Muscle of leg (tissue), 11 donors: ENCODE measurements around the gene ADGRG1. TPM values are rescaled to one million over a fixed set of nuclear protein-coding genes. Genes with fewer than 3 reads are reported as not detected.

Source experiments
- DNase-seq: peaks from one replicate; pipeline ENCODE4 v3.0.0; 2013
- H3K27ac ChIP-seq: one replicate; pipeline ENCODE4 v1.5.1; 2013; ENCODE audit warnings: mild to moderate bottlenecking, low read length, control low read depth
- H3K27me3 ChIP-seq: one replicate; pipeline ENCODE4 v1.6.1; 2013; ENCODE audit warnings: low read length; ENCODE audit not compliant: control insufficient read depth, insufficient read depth
- H3K36me3 ChIP-seq: one replicate; pipeline ENCODE4 v1.6.1; 2013; ENCODE audit warnings: low read length; ENCODE audit not compliant: control insufficient read depth, insufficient read depth
- H3K4me1 ChIP-seq: one replicate; pipeline ENCODE4 v1.6.1; 2013; ENCODE audit warnings: low read length; ENCODE audit not compliant: control insufficient read depth, insufficient read depth
- H3K4me3 ChIP-seq: one replicate; pipeline ENCODE4 v1.5.1; 2013; ENCODE audit warnings: low read length, control low read depth
- H3K9me3 ChIP-seq: replicated peaks from 2 replicates; pipeline ENCODE4 v1.6.1; 2013; ENCODE audit warnings: low read depth, low read length; ENCODE audit not compliant: control insufficient read depth
- WGBS: methylation state at CpG from one replicate; pipeline ENCODE4 v1.1.5; 2013; ENCODE audit warnings: missing lambda C conversion rate; ENCODE audit not compliant: insufficient coverage; 5-methylcytosine and 5-hydroxymethylcytosine counted together
- polyA plus RNA-seq, 8 donors: library from polyadenylated mRNA; unstranded; fragments of 120-200 nt; gene quantifications; one replicate each; pipeline versions ENCODE4 v1.2.1 to v1.2.3, GENCODE V29; 2013; ENCODE audit warnings: inconsistent platforms in 1 of 8, low replicate concordance in 1 of 8; ENCODE audit not compliant: insufficient read length in 8 of 8, insufficient read depth in 1 of 8
- total RNA-seq: library from RNA; stranded (reverse); fragments of 120-200 nt; gene quantifications from one replicate; pipeline ENCODE4 v1.2.4, GENCODE V29; 2013

Gene ADGRG1
- total and polyA plus RNA-seq, 9 donors = 1.9 to 13.0 (median 5.5) TPM

- no peak overlapping the region for H3K4me3 ChIP-seq
- no peaks in the 10 kb centered on the region for H3K36me3 ChIP-seq
- DNase-seq = no peak
- 88% methylated on average over 13 of the region's 18 CpGs for WGBS
- H3K27ac ChIP-seq = no peak overlapping the region
- no peaks in the 10 kb centered on the region for H3K9me3 ChIP-seq
- no peaks in the 10 kb centered on the region for H3K4me1 ChIP-seq
- no peaks in the 10 kb centered on the region for H3K27me3 ChIP-seq
These were observed 55.5 kb downstream of the ADGRG1 start for GRCh38 chr16:57683636-57684545.

DNA sequence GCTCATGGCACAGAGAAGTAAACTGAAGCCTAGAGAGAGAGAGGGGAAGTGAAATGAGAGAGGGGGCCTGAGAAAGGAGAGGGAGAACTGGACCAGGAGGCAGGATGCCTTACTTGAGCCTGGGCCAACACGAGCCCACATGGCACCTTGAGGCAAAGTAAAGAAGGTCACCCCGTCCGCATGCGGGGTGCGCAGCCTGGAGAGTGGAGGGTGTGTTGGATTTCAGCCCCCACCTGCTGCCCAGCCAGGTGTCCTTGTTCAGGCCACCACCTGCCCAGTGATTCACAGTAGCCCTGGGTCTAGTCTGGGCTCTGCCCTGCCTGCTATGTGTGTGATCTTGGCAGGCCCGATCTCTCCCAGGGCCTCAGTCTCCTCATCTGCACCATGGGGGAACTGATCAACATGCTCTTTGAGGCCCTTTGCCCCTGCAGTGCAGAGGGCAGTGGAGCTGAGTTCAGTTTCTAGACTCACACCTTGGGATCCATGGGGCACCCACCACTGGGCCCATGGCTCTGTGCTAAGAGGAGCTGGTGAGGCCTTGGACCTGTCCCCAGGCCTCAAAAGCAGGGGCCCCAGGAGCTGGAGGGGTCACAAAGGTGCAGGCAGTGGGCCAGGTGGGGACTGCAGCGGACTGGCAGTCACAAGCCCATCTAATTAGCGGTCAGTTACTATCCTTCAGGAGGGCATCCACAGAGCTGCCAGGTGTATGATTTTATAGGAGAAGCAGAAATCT, 56.4 kb downstream of the ADGRG1 start:
- 97% methylated on average over 7 of the region's 8 CpGs for WGBS
- H3K4me3 ChIP-seq = no peak overlapping the region
- H3K9me3 ChIP-seq = no peaks in the 10 kb centered on the region
- peaks cover 4% of the 10 kb centered on the region for H3K4me1 ChIP-seq
- no peak for DNase-seq
- H3K27ac ChIP-seq = no peak overlapping the region
- no peaks in the 10 kb centered on the region for H3K27me3 ChIP-seq
- H3K36me3 ChIP-seq = no peaks in the 10 kb centered on the region

DNA sequence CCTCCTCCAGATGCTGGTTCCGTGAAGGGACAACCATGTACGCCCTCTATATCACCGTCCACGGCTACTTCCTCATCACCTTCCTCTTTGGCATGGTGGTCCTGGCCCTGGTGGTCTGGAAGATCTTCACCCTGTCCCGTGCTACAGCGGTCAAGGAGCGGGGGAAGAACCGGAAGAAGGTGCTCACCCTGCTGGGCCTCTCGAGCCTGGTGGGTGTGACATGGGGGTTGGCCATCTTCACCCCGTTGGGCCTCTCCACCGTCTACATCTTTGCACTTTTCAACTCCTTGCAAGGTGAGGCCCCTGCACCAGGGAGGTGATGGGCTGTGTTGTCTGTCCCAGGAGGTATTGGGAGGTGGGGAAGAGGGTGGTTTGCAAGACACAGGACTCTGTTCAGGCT, 57.2 kb downstream of the ADGRG1 start:
- H3K4me3 ChIP-seq = no peak overlapping the region
- H3K9me3 ChIP-seq = no peaks in the 10 kb centered on the region
- no peaks in the 10 kb centered on the region for H3K27me3 ChIP-seq
- 100% methylated on average over 1 of the region's 11 CpGs for WGBS
- H3K27ac ChIP-seq = no peak overlapping the region
- peaks cover 5% of the 10 kb centered on the region for H3K4me1 ChIP-seq
- no peak for DNase-seq
- no peaks in the 10 kb centered on the region for H3K36me3 ChIP-seq

DNA sequence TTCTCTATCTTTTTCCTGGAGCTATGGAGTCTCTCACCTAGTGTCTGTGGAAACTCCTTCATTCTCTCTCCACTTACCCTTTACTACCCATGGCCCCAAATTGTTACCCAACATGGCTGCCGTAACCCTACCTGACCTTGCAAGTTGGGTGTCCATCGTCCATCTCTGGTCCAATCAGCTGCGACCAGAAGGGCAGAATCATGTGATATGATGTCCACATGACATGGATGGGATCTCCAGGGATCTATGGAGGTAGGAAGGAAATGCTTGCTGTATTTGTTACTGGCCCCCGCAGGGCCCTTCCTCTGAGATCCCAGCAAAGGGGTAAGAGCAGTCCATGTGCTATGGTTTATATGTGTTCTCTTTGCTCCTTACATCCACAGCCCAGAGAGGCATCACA, 58.1 kb downstream of the ADGRG1 start:
- no peak overlapping the region for H3K27ac ChIP-seq
- no CpG with 5 or more reads among the region's 4 CpGs for WGBS
- no peaks in the 10 kb centered on the region for H3K36me3 ChIP-seq
- peaks cover 5% of the 10 kb centered on the region for H3K4me1 ChIP-seq
- H3K27me3 ChIP-seq = peaks cover 4% of the 10 kb centered on the region
- no peak for DNase-seq
- no peak overlapping the region for H3K4me3 ChIP-seq
- H3K9me3 ChIP-seq = no peaks in the 10 kb centered on the region

DNA sequence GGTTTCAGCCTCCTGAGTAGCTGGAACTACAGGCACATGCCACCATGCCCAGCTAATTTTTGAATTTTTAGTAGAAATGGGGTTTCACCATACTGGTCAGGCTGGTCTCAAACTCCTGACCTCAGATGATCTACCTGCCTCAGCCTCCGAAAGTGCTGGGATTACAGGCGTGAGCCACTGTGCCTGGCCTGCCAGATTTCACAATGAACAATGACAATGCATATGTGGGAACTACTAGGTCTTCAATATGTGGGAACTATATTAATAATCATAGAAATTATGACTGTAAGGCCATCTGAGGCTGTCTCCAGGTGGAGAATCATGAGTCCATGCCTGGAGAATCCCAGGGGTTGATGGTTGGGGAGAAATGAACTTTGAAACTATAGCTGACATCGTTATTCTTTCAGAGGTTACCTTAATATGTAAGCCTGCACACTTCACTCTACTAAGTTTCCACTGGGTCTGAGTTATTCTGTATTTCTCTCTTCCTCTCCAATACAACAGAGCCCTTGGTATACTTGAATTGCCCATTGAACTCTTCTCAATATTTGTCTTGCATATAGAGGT, 59.0 kb downstream of the ADGRG1 start:
- Histone ChIP-seq H3K4me3 (no peak overlapping the region), H3K27ac (no peak overlapping the region), H3K27me3 (peaks cover 4% of the 10 kb centered on the region), H3K4me1 (peaks cover 5% of the 10 kb centered on the region), H3K36me3 (no peaks in the 10 kb centered on the region), H3K9me3 (no peaks in the 10 kb centered on the region)
- WGBS = no CpG with 5 or more reads among the region's 3 CpGs
- DNase-seq = no peak

DNA sequence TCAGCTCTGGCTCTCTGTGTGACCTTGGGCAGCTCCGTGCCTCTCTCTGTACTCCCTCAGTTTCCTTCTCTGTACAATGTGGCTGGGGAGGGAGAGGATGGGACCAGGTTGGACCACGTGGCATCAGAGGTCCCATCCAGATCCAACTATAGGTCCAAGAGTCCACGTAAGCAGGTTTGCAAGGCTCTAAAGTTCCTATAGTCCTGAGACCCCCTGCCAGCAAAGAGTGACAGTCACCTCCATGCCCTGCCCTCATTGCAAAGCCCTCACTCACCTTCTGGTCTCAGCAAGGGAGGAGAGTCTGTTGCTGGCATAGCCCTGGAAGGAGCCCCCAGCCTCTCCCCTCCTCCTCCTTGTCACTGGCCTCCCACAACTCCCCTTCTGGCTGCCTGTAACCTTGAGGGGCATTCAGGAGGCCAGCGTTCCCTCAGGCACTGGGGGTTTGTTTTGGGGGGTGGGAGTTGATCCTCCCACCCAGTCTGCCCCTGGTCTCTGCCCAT, 60.1 kb downstream of the ADGRG1 start:
- Histone ChIP-seq H3K4me3 (no peak overlapping the region), H3K4me1 (peaks cover 5% of the 10 kb centered on the region), H3K27ac (no peak overlapping the region), H3K9me3 (no peaks in the 10 kb centered on the region), H3K36me3 (no peaks in the 10 kb centered on the region), H3K27me3 (peaks cover 8% of the 10 kb centered on the region)
- DNase-seq = no peak
- WGBS = no CpG with 5 or more reads among the region's 4 CpGs

DNA sequence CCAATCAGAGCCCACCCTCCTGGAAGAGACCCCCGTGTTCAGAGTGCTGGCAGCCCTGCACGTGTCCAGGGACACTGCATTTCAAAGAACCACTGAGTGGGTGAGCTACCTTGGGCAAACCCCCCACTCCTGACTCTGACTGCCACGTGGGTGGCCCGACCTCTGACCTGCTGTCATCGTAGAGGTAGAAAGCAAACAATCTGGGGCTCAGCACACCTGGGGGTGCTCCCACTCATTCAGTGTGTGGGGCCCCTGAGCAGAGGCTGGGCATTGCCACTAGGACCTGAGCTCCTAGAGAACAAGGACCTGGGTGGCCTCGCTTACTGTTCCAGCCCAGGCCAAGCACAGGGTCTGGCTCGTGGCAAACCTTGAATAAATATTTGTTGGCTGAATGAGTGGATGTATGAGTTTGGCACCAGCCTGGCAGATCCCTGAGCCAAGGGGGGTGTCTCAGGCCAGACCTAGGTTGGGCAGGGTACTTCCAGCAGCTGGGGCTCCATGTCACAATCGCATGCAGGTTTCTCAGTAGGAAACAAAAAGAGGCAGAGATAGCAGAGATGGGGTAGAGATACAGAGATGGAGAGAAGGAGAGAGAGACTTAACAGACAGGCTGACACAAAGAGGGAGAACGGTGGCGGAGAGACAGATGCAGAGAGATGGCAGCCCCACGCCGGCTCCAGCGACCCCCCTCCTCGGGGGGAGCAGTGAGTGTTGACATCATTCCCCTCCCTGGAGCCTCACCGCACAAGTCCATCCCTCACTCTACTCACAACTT, 60.7 kb downstream of the ADGRG1 start:
- Histone ChIP-seq H3K36me3 (no peaks in the 10 kb centered on the region), H3K4me1 (peaks cover 5% of the 10 kb centered on the region), H3K27ac (no peak overlapping the region), H3K9me3 (no peaks in the 10 kb centered on the region), H3K27me3 (peaks cover 8% of the 10 kb centered on the region), H3K4me3 (no peak overlapping the region)
- 37% methylated on average over 9 of the region's 15 CpGs for WGBS
- DNase-seq = no peak

DNA sequence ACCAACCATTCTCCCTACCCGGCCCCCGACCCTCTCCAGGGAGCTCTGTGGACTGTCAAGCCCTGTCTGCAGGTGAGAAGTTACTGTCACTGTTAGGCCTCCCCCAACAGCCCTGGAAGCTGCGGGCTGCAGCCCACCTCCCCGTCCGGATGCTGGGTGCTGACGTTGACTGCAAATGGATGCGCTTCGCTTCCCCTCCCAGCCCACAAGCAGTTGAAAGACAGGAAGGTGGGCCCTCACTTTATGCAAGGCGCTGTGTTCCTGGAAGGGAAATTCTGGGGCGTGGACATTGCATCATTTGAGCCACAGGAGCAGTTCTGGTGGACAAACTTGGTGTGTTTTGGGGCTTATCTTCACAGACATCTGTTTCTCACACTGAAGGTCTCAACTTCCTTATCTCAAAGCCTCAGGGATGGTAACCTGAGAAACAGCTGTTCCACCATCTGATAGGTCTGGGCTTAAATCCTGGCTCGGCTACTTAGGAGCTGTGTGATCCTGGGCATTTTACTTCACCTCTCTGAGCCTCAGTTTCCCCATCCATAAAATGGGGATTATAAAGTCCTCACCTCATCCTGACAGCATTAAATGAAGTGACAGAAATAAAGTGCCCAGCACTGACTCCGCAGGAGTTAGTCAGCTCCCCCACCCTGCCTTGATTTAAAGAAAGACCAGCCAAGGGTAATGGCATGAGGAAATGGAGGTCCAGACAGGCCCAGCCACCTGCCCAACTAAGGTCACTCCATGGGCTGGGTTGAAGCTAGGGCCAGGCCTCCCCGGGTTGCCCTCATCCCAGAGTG, 61.5 kb downstream of the ADGRG1 start:
- DNase-seq = peak; percentile 48
- WGBS = 34% methylated on average over 3 of the region's 13 CpGs
- H3K27ac ChIP-seq = no peak overlapping the region

DNA sequence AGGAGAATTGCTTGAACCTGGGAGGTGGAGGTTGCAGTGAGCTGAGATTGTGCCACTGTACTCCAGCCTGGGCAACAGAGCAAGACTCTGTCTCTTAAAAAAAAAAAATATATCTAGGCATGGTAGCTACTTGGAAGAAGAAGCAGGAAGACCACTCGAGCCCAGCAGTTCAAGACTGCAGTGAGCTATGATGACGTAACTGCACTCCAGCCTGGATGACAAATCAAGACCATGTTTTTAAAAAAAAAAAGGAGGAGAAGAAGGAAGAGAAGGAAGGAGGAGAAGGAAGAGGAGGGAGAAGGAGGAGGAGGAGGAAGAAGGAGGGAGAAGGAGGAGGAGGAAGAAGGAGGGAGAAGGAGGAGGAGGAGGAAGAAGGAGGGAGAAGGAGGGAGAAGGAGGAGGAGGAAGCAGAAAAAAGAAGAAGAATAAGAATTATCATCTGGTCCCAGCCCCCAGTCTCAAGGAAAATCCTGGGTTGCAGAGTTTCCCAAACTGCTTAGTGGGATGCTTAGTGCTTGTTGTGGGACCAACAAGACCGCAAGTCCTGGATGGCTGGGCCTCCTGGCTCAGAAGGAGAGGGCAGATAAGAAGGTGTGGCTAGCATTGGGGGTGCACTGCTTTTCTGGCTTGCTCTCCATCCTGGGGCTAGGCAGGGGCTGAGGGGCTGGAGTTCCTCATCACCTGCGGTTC, 62.5 kb downstream of the ADGRG1 start:
- 41% methylated on average over 4 of the region's 4 CpGs for WGBS
- Histone ChIP-seq H3K36me3 (no peaks in the 10 kb centered on the region), H3K27me3 (peaks cover 8% of the 10 kb centered on the region), H3K9me3 (no peaks in the 10 kb centered on the region), H3K4me3 (no peak overlapping the region), H3K27ac (no peak overlapping the region), H3K4me1 (peaks cover 5% of the 10 kb centered on the region)
- no peak for DNase-seq

More for the DNA sequence above, 61.5 kb downstream of the ADGRG1 start:
- H3K9me3 ChIP-seq = no peaks in the 10 kb centered on the region
- peaks cover 8% of the 10 kb centered on the region for H3K27me3 ChIP-seq
- H3K4me1 ChIP-seq = peaks cover 5% of the 10 kb centered on the region
- no peak overlapping the region for H3K4me3 ChIP-seq
- H3K36me3 ChIP-seq = no peaks in the 10 kb centered on the region
